Thyroid gland (tissue), 4 donors: Measurements from ENCODE around the gene DLG1.

ENCODE experiments used
- CTCF ChIP-seq, 6 experiments: fragments of 200-600 bp in 3 of 6; fragments of 450-650 bp in 3 of 6; sonication (generic) in 3 of 6; IDR thresholded peaks; one replicate each; pipeline ENCODE4 v1.5.1; 2016 to 2019; ENCODE audit warnings: antibody characterized with exemption in 6 of 6, mild to moderate bottlenecking in 2 of 6, inconsistent platforms in 1 of 6, moderate library complexity in 1 of 6
- POLR2A ChIP-seq, 2 donors: fragments of 450-650 bp; IDR thresholded peaks; one replicate each; pipeline ENCODE4 v1.6.1; 2017; ENCODE audit warnings: antibody characterized with exemption in 2 of 2, mild to moderate bottlenecking in 2 of 2, moderate library complexity in 1 of 2

DNA sequence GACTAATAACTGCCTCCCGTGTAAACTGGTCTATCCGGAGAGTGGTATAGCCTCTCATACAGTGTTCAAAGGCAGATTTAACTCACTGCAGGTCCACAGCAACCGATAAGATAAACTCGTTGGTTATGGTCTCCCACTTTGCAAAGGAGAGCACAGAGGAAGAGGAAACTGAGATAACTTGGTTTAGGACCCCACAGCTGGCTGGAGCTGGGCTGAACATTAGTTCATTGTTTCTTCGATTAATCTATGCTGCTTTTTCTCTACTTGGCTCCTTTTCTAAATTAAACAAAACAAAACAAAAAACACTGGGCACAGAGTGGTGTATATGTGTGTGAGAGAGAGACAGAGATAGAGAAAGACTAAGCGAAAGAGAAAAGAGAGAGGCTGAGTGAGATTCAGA lies 5.0 kb upstream of the DLG1 start:
- TF ChIP-seq POLR2A (IDR thresholded peaks at IDR 0.05) (no peak), CTCF (IDR thresholded peaks at IDR 0.05) (no peak)
